Measurements from ENCODE around the gene C3AR1.
"Not testable (repeated sequence)": the region's sequence is repeated elsewhere in the genome, so short reads cannot be mapped to it uniquely, and the experiment has no call there.

Gene C3AR1

DNA sequence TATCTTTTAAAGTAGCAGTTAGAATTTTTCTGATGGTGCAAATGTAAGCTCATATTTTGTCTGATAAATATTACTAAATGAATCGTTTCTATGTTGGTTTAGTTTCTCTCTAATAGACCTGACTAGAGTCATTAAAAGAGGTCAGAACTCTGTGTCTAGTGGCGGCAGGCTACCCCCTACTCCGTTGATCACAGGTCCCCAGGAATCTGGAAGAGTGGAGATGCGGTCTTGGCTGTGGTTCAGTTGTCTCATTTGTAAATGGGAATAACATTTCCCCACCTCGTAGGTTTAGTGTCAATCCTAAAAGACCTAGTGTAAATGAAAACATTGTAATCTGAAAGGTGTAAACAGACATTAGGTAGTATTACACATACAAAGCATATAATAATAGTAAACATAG is 38.3 kb downstream of the C3AR1 start:
- no peak for DNase-seq

DNA sequence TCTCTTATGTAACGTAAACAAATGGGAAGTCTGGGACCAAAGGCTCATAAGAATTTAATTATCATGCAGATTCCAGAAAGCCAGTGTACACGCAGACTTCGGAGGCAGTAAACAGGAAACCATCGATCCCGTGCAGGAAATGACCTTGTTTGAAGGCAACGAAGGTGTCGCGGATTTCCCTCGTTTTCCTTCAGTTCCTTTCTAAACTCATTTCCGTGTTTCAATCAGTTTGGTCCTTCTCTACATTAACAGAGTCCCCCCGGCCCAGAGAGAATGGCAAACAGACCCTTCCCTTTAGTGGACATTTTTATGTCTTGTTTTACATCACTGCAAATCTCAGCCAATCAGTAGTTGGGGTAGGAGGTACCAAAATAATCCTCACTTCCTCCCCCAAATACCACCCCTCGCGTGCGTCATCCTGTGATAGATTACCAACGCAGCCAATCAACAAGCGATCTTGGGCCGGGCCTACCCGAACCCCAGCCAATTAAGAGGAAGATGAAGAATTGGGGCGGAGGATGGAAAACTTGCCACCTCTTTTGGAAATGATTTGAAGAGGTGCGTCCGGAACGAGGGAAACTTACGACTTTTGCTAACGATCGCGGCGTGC is 39.8 kb downstream of the C3AR1 start:
- DNase-seq: peak; percentile 56 to 99 (median 94)

DNA sequence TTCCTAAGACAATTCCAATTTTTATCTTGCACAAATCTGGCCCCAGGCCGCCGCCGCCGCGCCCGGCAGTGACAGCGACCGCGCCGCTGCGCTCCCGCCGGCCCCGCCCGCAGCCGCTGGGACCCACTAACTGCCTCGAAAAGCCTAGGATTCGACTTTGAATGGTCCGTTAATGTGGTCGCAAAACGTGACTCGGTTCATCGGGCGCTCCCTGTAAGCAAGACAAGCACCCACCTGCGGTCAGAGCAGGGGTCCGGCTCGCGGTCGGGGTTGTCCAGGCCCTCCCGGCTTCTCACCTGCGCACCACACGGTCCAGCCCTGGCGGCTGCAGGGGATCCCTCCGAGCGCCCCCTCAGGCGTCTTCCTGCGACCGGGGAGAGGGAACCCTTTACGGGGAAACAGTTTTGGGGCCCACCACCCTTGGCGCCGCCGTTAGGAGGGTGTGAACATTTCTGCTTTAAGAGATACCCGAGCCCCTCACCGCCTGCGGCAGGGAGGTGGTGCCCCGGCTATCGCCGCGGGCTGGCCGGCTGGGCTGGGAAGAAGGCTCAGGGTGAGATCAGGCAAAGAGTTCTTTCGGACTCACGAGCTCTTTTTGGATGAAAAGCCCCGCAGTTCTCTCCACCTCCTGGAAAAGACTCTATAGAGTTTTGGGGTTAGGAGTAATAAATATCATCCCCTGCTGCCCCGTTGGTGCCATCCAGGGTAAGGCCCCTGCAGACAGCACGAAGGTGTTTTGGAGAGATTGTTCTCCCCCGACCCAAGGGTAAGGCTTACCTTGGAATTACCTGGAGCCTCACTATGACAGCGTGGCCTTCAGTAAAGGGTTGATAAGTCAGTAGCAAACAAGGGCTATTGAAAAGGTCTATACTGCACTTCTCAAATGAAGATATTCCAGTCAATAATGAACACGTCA is 47.2 kb downstream of the C3AR1 start:
- peak in 1 of 14 donors; percentile 64 for DNase-seq

DNA sequence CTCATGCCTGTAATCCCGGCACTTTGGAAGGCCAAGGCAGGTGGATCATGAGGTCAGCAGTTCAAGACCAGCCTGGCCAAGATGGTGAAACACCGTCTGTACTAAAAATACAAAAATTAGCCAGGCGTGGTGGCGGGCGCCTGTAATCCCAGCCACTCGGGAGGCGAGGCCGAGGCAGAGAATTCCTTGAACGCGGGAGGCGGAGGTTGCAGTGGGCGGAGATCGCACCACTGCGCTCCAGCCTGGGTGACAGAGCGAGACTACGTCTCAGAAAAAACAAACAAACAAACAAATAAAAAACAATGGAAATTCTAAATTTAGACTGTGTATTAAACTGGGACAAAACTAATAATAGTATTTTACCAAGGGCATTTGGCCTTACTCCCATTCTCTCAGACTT is 47.9 kb downstream of the C3AR1 start:
- DNase-seq: not testable (repeated sequence)

DNA sequence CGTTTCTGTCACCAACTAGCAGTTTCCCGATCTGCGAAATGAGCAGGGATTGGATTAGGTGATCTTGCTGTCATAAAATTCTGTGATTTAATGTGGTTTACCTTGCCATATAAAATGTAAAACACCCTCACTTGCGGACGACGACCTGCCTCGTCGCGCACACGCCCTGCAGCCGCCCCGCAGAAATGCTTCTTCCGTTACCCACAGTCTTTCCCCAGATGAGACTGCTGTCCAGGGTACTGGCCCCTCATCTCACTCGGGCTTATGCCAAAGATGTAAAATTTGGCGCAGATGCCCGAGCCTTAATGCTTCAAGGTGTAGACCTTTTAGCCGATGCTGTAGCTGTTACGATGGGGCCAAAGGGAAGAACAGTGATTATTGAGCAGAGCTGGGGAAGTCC is 51.3 kb downstream of the C3AR1 start:
- DNase-seq: no peak

DNA sequence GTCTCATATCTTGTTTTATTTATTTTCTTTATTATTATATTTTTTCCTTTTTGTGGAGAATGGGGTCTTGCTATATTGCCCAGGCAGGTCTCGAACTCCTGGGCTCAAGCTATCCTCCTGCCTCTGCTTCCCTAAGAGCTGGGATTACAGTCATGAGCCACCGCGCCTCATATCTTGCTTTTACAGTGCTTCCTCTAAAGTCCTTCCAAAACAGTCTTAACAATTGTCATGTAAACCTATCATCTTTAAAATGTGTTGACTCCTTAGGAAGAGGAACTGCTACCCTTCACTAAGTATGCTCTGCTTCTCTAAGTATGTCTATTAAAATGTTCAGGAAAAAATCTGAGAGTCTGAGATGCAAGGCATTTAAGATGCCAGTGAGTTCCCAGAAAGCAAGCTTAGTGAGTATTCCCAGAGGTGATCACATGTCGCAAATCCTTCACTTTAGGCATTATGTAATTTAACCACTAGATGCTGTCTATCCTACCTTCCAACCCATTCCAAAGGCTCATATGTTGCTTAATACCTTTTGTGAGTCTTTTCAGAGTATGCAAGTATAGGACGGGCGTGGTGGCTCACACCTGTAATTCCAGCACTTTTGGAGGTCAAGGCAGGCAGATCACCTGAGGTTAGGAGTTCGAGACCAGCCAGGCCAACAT is 53.4 kb downstream of the C3AR1 start:
- DNase-seq: no peak

DNA sequence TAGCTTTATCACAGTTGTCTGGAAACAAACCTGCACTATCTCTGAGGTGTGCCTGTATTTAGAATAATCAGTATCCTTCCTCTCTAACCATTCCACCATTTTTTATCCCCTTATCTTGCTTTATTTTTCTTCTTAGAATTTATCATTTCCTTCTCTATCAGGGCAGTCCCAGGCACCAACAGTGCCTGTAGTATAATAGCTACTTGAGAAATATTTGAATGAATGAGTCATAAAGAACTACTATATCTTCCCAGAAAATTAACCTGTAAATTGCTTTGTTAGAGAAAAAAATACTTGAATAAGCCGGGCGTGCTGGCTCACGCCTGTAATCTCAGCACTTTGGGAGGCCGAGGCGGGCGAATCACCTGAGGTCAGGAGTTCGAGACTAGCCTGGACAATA is 54.8 kb downstream of the C3AR1 start:
- DNase-seq: no peak
